Endometrium (tissue), 2 donors: ENCODE data around the gene GRIA4.
"Not testable (repeated sequence)": the region's sequence is repeated elsewhere in the genome, so short reads cannot be mapped to it uniquely, and the experiment has no call there.

ENCODE experiments used
- FAIRE-seq: peaks from 2 replicates; lab custom pipeline; 2012; peaks lifted over from hg19 to GRCh38; lab: Jason Lieb, UNC
- donor health status: control.
- donor health status: control.

The GRIA4 gene

GRCh38 chr11:105929084-105929955 lies 319.4 kb downstream of the GRIA4 start:
- FAIRE-seq: no peak

- FAIRE-seq: no peak
Observed at GRCh38 chr11:105933695-105934094, 323.8 kb downstream of the GRIA4 start.

DNA sequence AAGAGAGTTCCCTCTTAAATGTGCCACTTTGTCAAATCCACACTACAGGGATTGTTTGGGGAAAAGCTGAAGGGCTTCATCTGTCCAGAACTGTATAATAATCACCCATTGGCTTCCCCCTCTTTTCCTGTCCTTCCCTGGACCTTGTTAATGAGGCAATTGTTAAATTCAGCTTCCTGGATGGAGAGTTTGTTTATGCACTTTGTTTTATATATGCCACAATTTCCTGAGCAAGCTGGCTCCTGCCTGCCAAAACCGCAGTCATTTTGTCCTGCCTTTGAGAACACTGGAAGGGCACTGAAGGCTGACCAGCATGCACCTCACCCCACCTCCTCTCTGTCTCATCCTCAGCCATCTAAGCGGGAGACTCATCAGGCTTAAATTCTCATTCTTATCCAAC lies 325.9 kb downstream of the GRIA4 start:
- FAIRE-seq: no peak

- FAIRE-seq: no peak
Observed at GRCh38 chr11:105937331-105937730, 327.5 kb downstream of the GRIA4 start.

GRCh38 chr11:105937738-105938137 lies 327.9 kb downstream of the GRIA4 start:
- no peak for FAIRE-seq

DNA sequence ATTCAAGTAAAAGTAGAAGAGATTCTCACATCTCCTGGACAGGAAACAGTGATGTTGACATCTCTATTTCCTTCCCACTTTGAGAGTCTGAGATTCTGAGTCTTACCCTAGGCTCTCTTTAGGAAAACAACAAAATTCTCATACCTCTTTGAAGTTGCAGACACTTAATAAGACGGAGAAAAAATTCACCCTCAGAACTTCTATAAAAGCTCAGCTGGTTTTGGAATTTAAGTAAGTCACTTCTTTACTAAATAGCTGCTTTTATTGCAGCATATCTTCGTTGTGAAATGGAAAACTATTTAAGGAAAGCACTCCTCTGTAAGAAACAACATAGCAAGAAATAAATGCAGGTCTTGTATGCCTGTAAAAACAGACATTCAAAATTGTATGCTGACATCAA lies 333.0 kb downstream of the GRIA4 start:
- no peak for FAIRE-seq

DNA sequence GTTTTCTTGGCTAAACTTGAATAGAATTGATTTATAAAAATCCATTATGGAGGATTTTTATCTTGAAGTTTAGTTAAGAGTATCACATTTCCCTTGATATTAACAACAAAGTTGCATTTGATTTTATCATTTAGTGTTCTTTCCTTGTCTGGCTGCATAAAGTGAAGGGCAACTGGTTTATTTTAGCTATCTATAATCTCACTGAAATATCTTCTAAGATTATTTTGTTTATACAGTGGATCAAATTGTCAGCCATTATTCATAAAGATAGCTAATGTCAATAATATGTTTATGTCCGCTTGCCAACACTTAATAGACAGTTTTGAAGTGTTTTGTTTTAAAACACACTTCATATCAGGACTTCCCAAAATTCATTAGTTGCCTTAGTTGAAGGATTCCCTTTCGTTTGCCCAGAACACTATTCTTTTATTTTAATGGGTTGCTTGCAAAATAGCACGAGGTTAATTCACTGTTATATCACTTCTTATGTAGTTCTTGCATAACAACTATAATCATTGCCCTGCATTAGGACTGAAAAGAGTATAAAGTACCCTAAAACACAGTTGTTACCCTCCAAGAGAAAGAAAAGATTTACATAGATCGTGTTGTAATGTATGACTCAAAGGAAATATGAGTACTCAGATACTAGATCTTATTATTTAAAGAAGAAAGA lies 339.2 kb downstream of the GRIA4 start:
- no peak for FAIRE-seq

DNA sequence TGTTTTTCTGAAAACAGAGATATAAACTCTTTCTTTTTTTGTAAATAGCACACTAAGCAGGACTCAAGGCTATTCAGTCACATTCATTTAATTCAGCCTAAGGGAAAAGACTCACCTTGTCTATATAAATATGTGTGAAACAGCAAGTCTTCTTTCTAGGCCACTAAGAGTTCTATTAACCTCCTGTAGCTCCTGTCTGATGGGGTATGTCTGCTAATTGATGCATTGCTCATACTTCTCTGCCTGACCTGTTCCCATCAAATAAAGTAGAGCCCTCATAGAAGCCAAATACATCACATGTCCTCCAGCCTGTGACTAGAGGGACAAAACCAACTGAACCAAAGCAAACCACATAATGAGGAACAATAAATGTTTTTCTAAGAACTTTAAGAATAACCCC lies 344.0 kb downstream of the GRIA4 start:
- no peak for FAIRE-seq

DNA sequence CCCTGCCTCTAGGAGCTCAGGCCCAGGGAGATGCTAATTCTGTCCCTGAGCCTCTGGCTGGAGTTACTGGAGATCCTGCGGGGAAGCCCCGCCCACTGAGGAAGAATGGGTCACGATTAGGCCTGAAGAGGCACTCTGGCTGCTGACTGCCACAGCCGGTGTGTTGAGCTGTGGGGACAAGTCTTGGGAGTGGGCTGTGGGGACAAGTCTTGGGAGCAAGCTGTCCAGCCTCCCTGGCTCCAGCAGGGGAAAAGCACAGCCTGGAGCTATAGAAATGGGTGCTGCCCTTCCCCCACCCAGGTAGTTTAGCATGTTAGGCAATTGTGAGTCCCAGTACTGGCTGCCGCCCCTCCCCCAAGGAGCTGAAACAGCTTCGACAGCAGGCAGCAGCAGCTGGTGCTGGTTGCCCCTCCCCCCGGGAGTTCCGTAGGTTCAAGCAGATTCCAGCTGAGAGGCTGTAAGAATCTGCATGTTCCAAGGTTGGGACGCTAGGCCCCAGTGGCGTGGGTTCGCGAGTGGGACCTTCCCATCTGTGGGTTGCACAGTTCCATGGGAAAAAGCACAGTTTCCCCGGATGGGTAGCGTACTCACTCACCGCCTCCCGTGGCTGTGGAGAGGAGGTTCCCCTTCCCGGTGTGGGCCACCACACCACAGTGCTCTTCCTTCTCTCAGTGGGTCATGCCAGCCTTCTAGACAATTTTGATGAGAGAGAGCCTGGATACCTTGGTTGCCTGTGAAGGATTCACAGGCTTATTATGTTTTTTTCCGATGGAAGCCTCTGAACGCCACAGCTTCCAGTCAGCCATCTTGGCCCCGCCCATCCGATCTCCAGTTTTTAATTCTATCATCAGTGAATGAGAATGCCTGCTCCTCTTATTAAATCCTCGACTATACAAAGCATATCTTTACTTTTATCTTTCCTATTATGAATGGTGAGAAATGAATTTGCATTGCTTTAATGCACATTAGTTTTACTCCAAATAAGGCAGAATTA lies 350.7 kb downstream of the GRIA4 start:
- no peak for FAIRE-seq

DNA sequence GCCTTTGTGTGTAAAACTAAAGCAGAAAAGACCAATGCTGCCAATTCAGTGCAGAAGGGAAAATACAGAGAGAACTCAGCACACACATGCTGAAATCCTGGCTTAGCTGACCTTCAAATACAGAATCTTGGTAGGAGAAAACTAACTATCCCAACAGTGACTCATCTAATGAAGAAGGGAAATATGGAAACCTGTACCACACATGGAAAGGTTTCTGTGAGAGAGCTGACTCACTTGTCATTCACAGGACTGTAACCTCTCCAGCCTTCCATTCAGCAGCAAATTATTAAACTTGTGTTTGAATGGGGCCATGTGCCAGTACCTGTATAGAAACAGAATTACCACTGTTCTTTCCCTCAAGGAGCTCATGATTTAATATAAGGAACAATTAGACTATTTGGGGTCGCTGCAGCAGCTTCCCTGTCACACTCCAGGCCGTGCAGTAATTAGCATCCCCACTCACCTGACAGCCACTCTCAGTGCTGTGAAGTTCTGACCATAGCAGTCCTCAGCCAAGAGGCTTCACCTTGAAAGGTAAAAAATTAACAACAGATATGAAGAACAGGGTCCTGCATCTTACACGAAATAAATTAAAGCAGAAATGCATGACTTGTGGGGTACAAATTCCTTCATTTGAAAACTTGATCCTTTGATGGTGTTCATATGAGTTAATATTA lies 358.3 kb downstream of the GRIA4 start:
- no peak for FAIRE-seq

GRCh38 chr11:105969756-105970155 lies 359.9 kb downstream of the GRIA4 start:
- no peak for FAIRE-seq

- FAIRE-seq: no peak
Observed at GRCh38 chr11:105975128-105975527, 365.3 kb downstream of the GRIA4 start.

DNA sequence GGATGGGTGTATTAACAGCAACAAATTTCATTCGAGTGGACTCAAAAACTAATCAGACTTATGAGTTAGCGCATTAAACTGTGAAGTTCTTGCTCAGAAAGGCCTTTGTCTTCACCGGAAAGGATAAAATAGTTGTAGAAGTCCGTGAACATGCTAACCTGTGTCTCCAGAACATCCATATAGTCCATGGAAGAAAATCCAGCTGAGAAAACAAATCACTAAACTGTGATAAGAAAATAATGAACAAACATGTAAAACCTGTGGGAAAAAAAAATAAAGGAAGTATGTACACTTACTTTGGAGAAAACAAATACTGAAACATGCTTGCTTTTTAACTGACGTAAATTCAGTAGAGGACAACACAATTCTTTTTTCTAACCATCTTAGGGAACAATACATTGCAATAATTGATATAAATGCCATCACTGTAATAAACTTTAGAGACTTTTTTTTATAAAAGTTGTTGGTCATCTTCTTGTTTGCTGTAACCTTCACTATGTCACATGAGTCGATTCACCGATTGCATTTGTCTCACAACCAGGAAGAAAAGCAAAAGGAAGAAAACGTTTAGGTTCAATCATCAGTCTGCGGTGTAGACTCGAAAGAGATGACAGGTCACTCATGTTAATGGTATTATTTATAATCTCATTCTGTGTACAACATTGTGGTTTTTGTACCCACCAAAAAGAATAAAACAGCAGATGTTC lies 370.3 kb downstream of the GRIA4 start:
- no peak for FAIRE-seq

DNA sequence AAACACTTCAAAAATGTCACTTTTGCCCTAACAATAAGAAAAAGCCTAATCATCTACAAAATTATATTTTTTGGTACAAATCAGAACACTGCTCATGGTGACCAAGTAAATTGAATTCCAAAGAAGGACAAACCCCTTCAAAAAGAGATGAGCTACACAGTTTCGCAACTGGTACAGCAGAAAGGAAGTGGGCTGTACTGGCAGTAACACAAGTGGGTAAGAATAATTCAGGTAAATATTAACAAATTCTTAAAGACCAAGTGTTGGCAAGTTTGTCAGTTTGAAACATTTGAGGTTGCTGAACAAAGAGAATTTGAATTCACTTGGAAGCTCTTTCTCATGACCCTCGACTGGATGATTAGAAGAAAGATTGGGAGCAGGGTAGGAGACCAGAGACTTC lies 376.7 kb downstream of the GRIA4 start:
- FAIRE-seq: no peak

- no peak for FAIRE-seq
Observed at GRCh38 chr11:105988197-105988596, 378.3 kb downstream of the GRIA4 start.

- no peak for FAIRE-seq
Observed at GRCh38 chr11:105989124-105989523, 379.3 kb downstream of the GRIA4 start.

DNA sequence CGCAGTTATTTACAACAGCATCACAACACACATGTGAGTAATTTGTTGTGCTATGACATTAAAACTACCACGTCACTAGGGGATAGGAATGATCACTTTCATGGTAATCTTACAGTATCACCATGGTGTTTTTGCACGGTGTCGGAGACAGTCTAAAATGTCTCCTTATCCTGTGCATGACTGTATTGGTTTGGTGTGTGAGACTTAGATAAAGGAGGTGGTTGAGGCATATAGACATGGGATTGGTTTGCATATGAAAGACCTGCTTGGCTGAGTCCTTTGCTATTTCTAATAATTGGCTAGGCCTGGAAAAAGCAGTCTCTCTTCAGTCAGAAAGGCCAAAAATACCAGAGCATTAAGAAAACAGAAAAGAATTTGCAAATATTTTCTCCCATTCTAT lies 382.0 kb downstream of the GRIA4 start:
- no peak for FAIRE-seq

GRCh38 chr11:106001304-106002012 lies 391.6 kb downstream of the GRIA4 start:
- no peak for FAIRE-seq

DNA sequence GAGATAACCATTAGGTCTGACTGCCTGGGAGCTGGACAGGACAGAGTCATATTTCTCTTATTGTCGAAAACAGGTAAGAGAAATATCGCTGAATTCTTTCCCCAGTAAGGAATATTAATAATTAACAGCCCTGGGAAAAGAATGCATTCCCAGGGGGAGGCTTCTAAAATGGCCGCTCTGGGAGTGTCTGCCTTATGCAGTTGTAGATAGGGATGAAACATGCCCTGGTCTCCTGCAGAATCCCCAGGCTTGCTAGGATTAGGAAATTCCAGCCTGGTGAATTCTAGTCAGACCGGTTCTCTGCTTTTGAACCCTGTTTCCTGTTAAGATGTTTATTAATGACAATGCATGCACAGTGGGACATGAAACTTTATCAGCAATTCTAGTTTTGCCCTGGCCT lies 393.2 kb downstream of the GRIA4 start:
- not testable (repeated sequence) for FAIRE-seq

DNA sequence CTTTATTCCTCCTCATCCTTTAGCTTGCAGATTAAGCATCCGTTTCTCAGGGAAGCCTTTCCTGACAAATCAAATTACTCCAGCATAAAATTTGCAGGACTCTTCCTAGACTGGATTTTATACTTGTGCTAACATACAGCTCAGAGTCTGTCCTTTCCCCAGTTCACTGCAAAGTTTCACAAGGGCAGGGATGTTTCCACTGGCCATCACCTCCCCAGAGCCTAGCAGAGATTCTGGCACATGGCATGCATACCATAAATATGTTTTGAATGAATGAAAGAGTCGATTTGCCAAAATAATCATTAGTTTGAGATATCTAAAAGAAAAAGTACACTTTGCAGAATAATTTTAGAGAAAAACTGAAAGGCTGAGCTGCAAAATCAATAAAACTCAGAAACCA lies 401.6 kb downstream of the GRIA4 start:
- FAIRE-seq: no peak

GRCh38 chr11:106012744-106013143 lies 402.9 kb downstream of the GRIA4 start:
- no peak for FAIRE-seq
